Epithelial cell of esophagus (primary cell): ENCODE results near the gene MMP2.
A peak's percentile ranks its signal among the peaks of the same experiment; 100 is the strongest.

Experiments
- DNase-seq: peaks from one replicate; pipeline ENCODE4 v3.0.0; 2010; ENCODE audit warnings: low read depth
- H3K4me3 ChIP-seq: 2 replicates; pipeline ENCODE4 v1.5.1; 2011; ENCODE audit warnings: mild to moderate bottlenecking, low read length, control low read depth
- TF ChIP-seq, protein P1 (sequence below): IDR thresholded peaks from 2 replicates; pipeline ENCODE4 v1.5.1; 2011; ENCODE audit warnings: low read depth, mild to moderate bottlenecking, low read length, control low read depth, inconsistent platforms; ENCODE audit not compliant: insufficient read depth; ENCODE audit errors: missing control alignments

MMP2 gene

DNA sequence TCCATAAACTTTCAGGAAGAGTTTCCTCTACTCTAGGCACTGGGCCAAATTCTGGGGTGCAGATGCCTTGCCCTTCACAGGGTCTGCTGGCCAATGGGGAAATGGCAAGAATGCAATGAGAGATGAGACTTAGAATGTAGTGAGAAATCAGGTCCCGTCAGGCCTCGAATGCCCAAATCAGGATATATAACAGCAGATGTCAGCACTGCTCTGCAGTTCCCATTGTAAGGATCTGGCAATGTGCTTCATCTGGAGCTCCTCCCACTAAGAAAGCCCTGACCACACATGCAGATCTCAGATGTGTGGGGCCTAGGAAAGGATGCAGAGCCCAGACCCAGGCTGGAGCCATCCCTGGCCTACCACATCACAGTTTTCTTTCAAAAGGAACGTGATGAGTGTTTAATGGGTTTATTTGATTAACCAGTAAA, 16.0 kb downstream of the MMP2 start:
- DNase-seq, result peak; percentile 82
- TF ChIP-seq, protein P1, sequence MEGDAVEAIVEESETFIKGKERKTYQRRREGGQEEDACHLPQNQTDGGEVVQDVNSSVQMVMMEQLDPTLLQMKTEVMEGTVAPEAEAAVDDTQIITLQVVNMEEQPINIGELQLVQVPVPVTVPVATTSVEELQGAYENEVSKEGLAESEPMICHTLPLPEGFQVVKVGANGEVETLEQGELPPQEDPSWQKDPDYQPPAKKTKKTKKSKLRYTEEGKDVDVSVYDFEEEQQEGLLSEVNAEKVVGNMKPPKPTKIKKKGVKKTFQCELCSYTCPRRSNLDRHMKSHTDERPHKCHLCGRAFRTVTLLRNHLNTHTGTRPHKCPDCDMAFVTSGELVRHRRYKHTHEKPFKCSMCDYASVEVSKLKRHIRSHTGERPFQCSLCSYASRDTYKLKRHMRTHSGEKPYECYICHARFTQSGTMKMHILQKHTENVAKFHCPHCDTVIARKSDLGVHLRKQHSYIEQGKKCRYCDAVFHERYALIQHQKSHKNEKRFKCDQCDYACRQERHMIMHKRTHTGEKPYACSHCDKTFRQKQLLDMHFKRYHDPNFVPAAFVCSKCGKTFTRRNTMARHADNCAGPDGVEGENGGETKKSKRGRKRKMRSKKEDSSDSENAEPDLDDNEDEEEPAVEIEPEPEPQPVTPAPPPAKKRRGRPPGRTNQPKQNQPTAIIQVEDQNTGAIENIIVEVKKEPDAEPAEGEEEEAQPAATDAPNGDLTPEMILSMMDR, result peak; percentile 72
- no peak overlapping the region for H3K4me3 ChIP-seq

DNA sequence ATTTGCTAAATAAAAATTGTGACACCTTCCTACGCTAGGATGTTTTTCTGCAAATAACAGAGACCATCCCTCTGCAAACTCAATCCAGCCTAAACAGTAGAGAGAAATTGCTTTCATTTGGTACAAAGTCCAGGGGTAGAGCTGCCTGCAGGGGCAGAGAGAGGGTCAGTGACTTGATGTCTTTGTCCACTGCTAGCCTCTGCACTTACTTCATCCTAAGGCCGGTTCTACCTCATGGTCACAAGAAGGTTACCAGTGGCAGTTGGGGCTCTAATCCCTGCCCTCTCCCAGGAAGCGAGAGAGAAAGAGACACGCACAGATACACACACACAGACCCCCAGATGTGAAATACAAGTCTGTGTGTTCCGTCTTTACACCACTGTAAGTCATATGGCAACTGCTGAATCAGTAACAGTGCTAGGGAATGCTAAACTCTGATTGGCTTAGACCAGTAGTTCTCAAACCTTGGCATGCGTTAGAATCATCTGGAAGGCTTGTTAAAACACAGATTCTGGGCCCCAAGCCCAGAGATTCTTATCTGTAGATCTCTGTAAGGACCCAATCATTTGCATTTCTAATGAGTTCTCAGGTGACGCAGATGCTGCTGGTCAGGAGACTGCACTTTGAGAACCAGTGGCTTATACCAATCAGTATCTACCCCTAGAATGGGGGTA, 16.8 kb downstream of the MMP2 start:
- DNase-seq, result peak; percentile 70
- TF ChIP-seq, protein P1, result no peak
- no peak overlapping the region for H3K4me3 ChIP-seq

DNA sequence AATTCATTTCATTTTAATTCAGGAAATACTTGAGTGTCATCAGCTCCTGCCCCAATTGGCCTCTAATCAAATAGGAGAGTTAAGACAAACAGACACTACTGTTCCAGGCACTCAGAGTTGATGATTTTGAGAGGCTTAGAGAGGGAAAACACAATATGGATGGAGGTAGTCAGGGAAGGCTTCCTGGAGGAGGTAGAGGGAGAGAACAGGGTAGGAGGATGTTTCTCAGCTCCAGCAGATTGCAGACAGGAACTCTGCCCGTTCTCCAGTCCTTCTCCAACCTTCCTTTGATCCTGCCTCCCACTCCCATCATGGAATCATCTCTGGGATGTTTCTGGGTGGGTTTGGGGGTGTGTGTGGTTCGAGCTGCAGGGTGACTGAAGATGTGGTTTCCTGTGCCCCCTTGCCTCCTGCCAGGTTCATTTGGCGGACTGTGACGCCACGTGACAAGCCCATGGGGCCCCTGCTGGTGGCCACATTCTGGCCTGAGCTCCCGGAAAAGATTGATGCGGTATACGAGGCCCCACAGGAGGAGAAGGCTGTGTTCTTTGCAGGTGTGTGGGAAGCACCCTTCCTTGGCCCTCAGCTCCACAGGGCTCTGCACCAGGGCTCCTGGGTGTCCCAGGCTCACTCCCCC, 17.6 kb downstream of the MMP2 start:
- DNase-seq, result no peak
- H3K4me3 ChIP-seq, result no peak overlapping the region
- TF ChIP-seq, protein P1, result no peak

DNA sequence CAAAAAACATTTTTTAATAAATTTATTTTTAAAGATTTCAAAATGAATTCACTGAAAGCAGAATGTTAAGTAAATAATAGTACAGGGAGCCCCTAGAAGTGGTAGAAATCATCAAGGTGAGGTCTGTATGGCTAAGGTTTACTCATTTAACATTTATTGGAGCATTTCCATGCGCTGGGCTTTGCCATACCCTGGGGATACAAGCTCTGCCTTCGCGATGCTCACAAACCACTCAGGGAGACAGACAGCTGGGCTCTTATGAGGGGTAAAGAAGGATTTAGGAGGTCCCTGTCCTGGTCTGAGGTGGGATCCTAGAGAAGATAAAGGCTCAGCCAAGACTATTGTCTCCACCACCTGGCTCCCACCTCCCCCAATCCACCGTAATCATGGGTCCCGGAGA, 18.6 kb downstream of the MMP2 start:
- TF ChIP-seq, protein P1, result no peak
- no peak for DNase-seq
- H3K4me3 ChIP-seq, result no peak overlapping the region

DNA sequence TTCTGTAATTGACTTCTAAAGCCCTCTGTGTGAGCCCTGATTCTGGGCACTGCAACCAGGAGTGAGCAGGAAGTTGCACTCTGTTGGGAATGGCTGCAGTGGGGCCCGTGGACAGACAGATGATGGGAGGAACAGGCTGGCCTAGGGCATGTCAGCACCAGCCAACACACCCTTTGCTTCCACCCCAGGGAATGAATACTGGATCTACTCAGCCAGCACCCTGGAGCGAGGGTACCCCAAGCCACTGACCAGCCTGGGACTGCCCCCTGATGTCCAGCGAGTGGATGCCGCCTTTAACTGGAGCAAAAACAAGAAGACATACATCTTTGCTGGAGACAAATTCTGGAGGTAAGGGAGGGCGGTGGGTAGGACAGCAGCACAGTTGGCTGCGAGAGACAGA, 19.1 kb downstream of the MMP2 start:
- TF ChIP-seq, protein P1, result no peak
- H3K4me3 ChIP-seq, result no peak overlapping the region
- DNase-seq, result no peak

DNA sequence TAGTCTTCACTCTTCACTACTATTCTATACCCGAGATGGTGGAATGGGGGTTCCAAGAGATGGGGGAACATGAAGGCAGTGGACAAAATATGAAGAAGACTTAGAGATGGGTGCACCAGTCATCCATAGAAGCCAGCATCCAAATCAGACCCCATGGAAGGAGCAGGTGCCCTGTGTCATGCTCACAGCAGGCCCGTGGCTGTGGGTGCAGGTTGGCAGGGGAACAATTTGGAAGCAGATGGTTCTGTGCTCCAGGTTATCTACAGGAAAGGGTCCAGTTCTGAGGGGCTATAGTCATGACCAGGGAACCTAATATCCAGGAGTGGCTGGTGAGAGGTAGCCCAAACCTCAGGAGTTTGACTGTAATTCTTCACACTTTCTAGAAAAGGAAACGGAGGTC, 20.3 kb downstream of the MMP2 start:
- DNase-seq, result no peak
- TF ChIP-seq, protein P1, result no peak

DNA sequence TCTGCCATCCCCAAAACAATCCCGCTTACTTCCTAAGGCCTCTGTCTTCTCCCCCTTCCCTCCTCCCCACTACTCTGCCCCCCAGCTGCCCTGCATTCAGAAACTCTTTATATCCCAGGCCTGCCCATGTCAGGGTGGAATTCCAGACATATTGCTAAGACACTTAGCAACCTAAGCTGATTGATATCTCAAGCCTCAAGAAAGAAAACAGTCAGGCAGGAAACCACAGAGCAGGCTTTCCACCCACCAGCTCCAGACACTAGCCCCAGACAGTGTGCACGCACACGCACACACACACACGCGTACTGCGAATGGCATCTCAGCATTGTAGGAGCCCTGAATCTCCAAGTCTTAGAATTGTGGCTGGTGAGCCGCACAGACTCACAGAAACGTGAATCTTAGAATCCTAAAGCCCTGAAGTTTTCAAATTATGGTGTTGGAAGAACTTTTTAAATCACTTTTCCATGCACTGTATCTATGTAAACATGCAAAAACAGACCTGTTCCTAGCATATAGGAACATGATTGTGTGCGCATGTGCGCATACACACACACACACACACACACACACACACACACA, 21.0 kb downstream of the MMP2 start:
- no peak overlapping the region for H3K4me3 ChIP-seq
- TF ChIP-seq, protein P1, result no peak
- peak; percentile 92 for DNase-seq

More for the DNA sequence above, 20.3 kb downstream of the MMP2 start:
- H3K4me3 ChIP-seq, result no peak overlapping the region
